Neural progenitor cell (in vitro differentiated cells): ENCODE measurements around the gene PPP2R1B.
"Not testable (repeated sequence)": the region's sequence is repeated elsewhere in the genome, so short reads cannot be mapped to it uniquely, and the experiment has no call there.

ENCODE experiments used
- CTCF ChIP-seq: fragments of 200-600 bp; sonication (generic); IDR thresholded peaks from 2 replicates; pipeline ENCODE4 v1.5.1; 2017; ENCODE audit warnings: antibody characterized with exemption, mild to moderate bottlenecking
- EZH2 ChIP-seq: fragments of 200-600 bp; sonication (generic); IDR thresholded peaks from 2 replicates; pipeline ENCODE4 v1.6.1; 2017; ENCODE audit warnings: antibody characterized with exemption, mild to moderate bottlenecking, moderate library complexity
- EZH2phosphoT487 ChIP-seq: fragments of 200-600 bp; sonication (generic); IDR thresholded peaks from 2 replicates; pipeline ENCODE4 v1.6.1; 2017; ENCODE audit warnings: antibody characterized with exemption

GRCh38 chr11:111717660-111718059 lies 48.5 kb downstream of the PPP2R1B start:
- TF ChIP-seq CTCF, EZH2, EZH2phosphoT487: not testable (repeated sequence)
